ENCODE results near the gene AMT.

AMT gene

GRCh38 chr3:49454458-49454857 is 32.2 kb upstream of the AMT start:
- ATAC-seq, result peak; percentile 53
- H3K9me3 Mint-ChIP-seq, result no peaks in the 10 kb centered on the region
- no peaks in the 10 kb centered on the region for H3K4me1 Mint-ChIP-seq
- no peaks in the 10 kb centered on the region for H3K27me3 Mint-ChIP-seq
- no peak overlapping the region for H3K27ac Mint-ChIP-seq
- no peak overlapping the region for H3K4me3 Mint-ChIP-seq
- H3K36me3 Mint-ChIP-seq, result no peaks in the 10 kb centered on the region

GRCh38 chr3:49453621-49454020 is 31.3 kb upstream of the AMT start:
- H3K9me3 Mint-ChIP-seq, result no peaks in the 10 kb centered on the region
- H3K4me1 Mint-ChIP-seq, result peaks cover 7% of the 10 kb centered on the region
- no peak overlapping the region for H3K27ac Mint-ChIP-seq
- H3K36me3 Mint-ChIP-seq, result no peaks in the 10 kb centered on the region
- ATAC-seq, result no peak
- H3K27me3 Mint-ChIP-seq, result no peaks in the 10 kb centered on the region
- H3K4me3 Mint-ChIP-seq, result no peak overlapping the region

GRCh38 chr3:49445391-49445790 is 23.1 kb upstream of the AMT start:
- H3K4me3 Mint-ChIP-seq, result no peak overlapping the region

GRCh38 chr3:49434731-49435130 is 12.5 kb upstream of the AMT start:
- Mint-ChIP-seq H3K36me3 (no peaks in the 10 kb centered on the region), H3K27me3 (no peaks in the 10 kb centered on the region), H3K9me3 (no peaks in the 10 kb centered on the region), H3K4me1 (peaks cover 2% of the 10 kb centered on the region), H3K27ac (no peak overlapping the region), H3K4me3 (no peak overlapping the region)
- ATAC-seq, result no peak

More at GRCh38 chr3:49445391-49445790, 23.1 kb upstream of the AMT start:
- no peaks in the 10 kb centered on the region for H3K36me3 Mint-ChIP-seq
- H3K27ac Mint-ChIP-seq, result peak overlapping the region; percentile 82
- no peaks in the 10 kb centered on the region for H3K27me3 Mint-ChIP-seq
- H3K9me3 Mint-ChIP-seq, result no peaks in the 10 kb centered on the region
- no peak for ATAC-seq
- peaks cover 25% of the 10 kb centered on the region for H3K4me1 Mint-ChIP-seq

GRCh38 chr3:49428752-49429080 is 6.4 kb upstream of the AMT start:
- peaks cover 7% of the 10 kb centered on the region for H3K36me3 Mint-ChIP-seq
- no peaks in the 10 kb centered on the region for H3K27me3 Mint-ChIP-seq
- H3K27ac Mint-ChIP-seq, result peak overlapping the region; percentile 99
- no peaks in the 10 kb centered on the region for H3K9me3 Mint-ChIP-seq
- peak overlapping the region; percentile 99 for H3K4me3 Mint-ChIP-seq
- ATAC-seq, result no peak
- peaks cover 16% of the 10 kb centered on the region for H3K4me1 Mint-ChIP-seq

GRCh38 chr3:49427586-49427985 is 5.3 kb upstream of the AMT start:
- Mint-ChIP-seq H3K4me3 (no peak overlapping the region), H3K27ac (peak overlapping the region; percentile 99), H3K9me3 (no peaks in the 10 kb centered on the region), H3K27me3 (no peaks in the 10 kb centered on the region), H3K4me1 (peaks cover 21% of the 10 kb centered on the region), H3K36me3 (peaks cover 7% of the 10 kb centered on the region)
- ATAC-seq, result no peak

GRCh38 chr3:49424816-49425215 is 2.5 kb upstream of the AMT start:
- peaks cover 27% of the 10 kb centered on the region for H3K4me1 Mint-ChIP-seq
- H3K9me3 Mint-ChIP-seq, result no peaks in the 10 kb centered on the region
- no peak for ATAC-seq

GRCh38 chr3:49421890-49422378 is 339 bp downstream of the AMT start:
- no peak overlapping the region for H3K27ac Mint-ChIP-seq
- H3K36me3 Mint-ChIP-seq, result peaks cover 20% of the 10 kb centered on the region
- no peaks in the 10 kb centered on the region for H3K27me3 Mint-ChIP-seq
- ATAC-seq, result no peak
- H3K9me3 Mint-ChIP-seq, result no peaks in the 10 kb centered on the region
- H3K4me1 Mint-ChIP-seq, result peaks cover 36% of the 10 kb centered on the region
- peak overlapping the region; percentile 64 for H3K4me3 Mint-ChIP-seq

More at GRCh38 chr3:49424816-49425215, 2.5 kb upstream of the AMT start:
- Mint-ChIP-seq H3K4me3 (no peak overlapping the region), H3K27me3 (no peaks in the 10 kb centered on the region), H3K36me3 (peaks cover 7% of the 10 kb centered on the region), H3K27ac (no peak overlapping the region)

- no peaks in the 10 kb centered on the region for H3K9me3 Mint-ChIP-seq
- peaks cover 37% of the 10 kb centered on the region for H3K36me3 Mint-ChIP-seq
- H3K4me3 Mint-ChIP-seq, result no peak overlapping the region
- peak overlapping the region; percentile 81 for H3K27ac Mint-ChIP-seq
- peaks cover 69% of the 10 kb centered on the region for H3K4me1 Mint-ChIP-seq
- ATAC-seq, result no peak
- H3K27me3 Mint-ChIP-seq, result no peaks in the 10 kb centered on the region
Measured at GRCh38 chr3:49417516-49418120, 4.7 kb downstream of the AMT start.

GRCh38 chr3:49416867-49417266 is 5.4 kb downstream of the AMT start:
- Mint-ChIP-seq H3K27ac (peak overlapping the region; percentile 81), H3K9me3 (no peaks in the 10 kb centered on the region), H3K27me3 (no peaks in the 10 kb centered on the region), H3K36me3 (peaks cover 37% of the 10 kb centered on the region), H3K4me1 (peaks cover 66% of the 10 kb centered on the region), H3K4me3 (peak overlapping the region; percentile 45)
- ATAC-seq, result no peak

GRCh38 chr3:49415931-49416601 is 6.2 kb downstream of the AMT start:
- Mint-ChIP-seq H3K27me3 (no peaks in the 10 kb centered on the region), H3K4me1 (peaks cover 64% of the 10 kb centered on the region), H3K27ac (peak overlapping the region; percentile 81), H3K9me3 (no peaks in the 10 kb centered on the region), H3K4me3 (peak overlapping the region; percentile 45), H3K36me3 (peaks cover 37% of the 10 kb centered on the region)
- ATAC-seq, result peak; percentile 60

- no peak overlapping the region for H3K4me3 Mint-ChIP-seq
- H3K27me3 Mint-ChIP-seq, result no peaks in the 10 kb centered on the region
- peaks cover 75% of the 10 kb centered on the region for H3K4me1 Mint-ChIP-seq
- peaks cover 37% of the 10 kb centered on the region for H3K36me3 Mint-ChIP-seq
- peak overlapping the region; percentile 81 for H3K27ac Mint-ChIP-seq
- ATAC-seq, result no peak
- H3K9me3 Mint-ChIP-seq, result no peaks in the 10 kb centered on the region
Measured at GRCh38 chr3:49414753-49415152, 7.5 kb downstream of the AMT start.

- no peak for ATAC-seq
- H3K4me1 Mint-ChIP-seq, result peaks cover 75% of the 10 kb centered on the region
- H3K36me3 Mint-ChIP-seq, result peaks cover 31% of the 10 kb centered on the region
- H3K27ac Mint-ChIP-seq, result peak overlapping the region; percentile 81
- peak overlapping the region; percentile 78 for H3K4me3 Mint-ChIP-seq
- no peaks in the 10 kb centered on the region for H3K27me3 Mint-ChIP-seq
- H3K9me3 Mint-ChIP-seq, result no peaks in the 10 kb centered on the region
Measured at GRCh38 chr3:49413338-49413734, 8.9 kb downstream of the AMT start.

GRCh38 chr3:49412632-49413337 is 9.5 kb downstream of the AMT start:
- Mint-ChIP-seq H3K4me1 (peaks cover 75% of the 10 kb centered on the region), H3K27me3 (no peaks in the 10 kb centered on the region), H3K36me3 (peaks cover 29% of the 10 kb centered on the region), H3K9me3 (no peaks in the 10 kb centered on the region), H3K4me3 (peak overlapping the region; percentile 78), H3K27ac (peak overlapping the region; percentile 81)
- no peak for ATAC-seq

GRCh38 chr3:49411968-49412631 is 10.2 kb downstream of the AMT start, which contains the start of the genes RHOA and TCTA:
TSS of gene RHOA (minus strand) at chr3:49411976. CDS start at chr3:49375589, 36,387 bp downstream.
TSS of gene TCTA (plus strand) at chr3:49412423. CDS start at chr3:49412427, 4 bp downstream.
- H3K27me3 Mint-ChIP-seq, result no peaks in the 10 kb centered on the region
- H3K4me3 Mint-ChIP-seq, result peak within 1 kb of the TSS; percentile 78
- H3K27ac Mint-ChIP-seq, result peak within 1 kb of the TSS; percentile 81
- peaks cover 25% of the 10 kb centered on the region for H3K36me3 Mint-ChIP-seq
- peak; percentile 92 for ATAC-seq
- H3K9me3 Mint-ChIP-seq, result no peaks in the 10 kb centered on the region
- peaks cover 75% of the 10 kb centered on the region for H3K4me1 Mint-ChIP-seq
